ENCODE data around the gene NUMB.

The NUMB gene

DNA sequence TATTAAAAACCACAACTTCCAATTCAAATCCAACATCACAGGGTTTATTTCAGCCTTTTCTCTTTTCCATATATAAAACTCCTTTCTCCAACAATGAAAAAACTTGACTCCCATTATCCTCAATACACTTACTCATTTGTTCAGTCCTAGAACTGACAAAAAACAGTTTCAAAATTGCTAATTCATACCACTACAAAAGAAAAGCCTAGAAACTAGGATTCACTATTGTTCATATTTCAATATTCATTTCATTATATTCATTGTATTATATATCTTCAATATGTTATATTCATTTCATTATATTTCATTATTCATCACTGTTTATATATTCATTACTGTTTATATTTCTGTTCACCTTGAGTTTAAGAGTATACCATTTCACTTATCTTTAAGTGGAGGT, 85.8 kb downstream of the NUMB start:
- TF ChIP-seq, protein P1, sequence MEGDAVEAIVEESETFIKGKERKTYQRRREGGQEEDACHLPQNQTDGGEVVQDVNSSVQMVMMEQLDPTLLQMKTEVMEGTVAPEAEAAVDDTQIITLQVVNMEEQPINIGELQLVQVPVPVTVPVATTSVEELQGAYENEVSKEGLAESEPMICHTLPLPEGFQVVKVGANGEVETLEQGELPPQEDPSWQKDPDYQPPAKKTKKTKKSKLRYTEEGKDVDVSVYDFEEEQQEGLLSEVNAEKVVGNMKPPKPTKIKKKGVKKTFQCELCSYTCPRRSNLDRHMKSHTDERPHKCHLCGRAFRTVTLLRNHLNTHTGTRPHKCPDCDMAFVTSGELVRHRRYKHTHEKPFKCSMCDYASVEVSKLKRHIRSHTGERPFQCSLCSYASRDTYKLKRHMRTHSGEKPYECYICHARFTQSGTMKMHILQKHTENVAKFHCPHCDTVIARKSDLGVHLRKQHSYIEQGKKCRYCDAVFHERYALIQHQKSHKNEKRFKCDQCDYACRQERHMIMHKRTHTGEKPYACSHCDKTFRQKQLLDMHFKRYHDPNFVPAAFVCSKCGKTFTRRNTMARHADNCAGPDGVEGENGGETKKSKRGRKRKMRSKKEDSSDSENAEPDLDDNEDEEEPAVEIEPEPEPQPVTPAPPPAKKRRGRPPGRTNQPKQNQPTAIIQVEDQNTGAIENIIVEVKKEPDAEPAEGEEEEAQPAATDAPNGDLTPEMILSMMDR (IDR thresholded peaks at IDR 0.05; ENCODE audit: extremely low read depth, insufficient read depth, missing control alignments): no peak
- in situ Hi-C loops (cut with MboI; ENCODE audit: low pct_unique_long_range_greater_than_20kb, low sequenced_read_pairs, unreplicated experiment): no loop called here
- DNase-seq (ENCODE audit: low spot score): no peak

DNA sequence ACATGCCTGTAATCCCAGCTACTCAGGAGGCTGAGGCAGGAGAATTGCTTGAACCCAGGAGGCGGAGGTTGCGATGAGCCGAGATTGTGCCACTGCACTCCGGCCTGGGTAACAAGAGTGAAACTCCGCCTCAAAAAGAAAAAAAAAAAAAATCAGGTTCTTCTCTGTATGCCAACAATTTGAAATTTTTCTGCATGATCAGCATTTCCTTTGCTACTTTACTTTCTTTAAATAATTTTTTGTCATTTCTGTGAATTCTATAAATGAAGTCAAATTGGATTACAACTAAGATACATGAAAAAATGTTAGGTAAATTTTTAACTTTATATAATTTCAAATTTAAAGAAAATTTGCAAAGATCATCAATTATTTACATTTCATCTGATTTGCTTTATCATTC, 87.8 kb downstream of the NUMB start:
- in situ Hi-C loops (cut with MboI; ENCODE audit: low pct_unique_long_range_greater_than_20kb, low sequenced_read_pairs, unreplicated experiment): no loop called here
- no peak for DNase-seq (ENCODE audit: low spot score)
- TF ChIP-seq, protein P1 (IDR thresholded peaks at IDR 0.05; ENCODE audit: extremely low read depth, insufficient read depth, missing control alignments): no peak

DNA sequence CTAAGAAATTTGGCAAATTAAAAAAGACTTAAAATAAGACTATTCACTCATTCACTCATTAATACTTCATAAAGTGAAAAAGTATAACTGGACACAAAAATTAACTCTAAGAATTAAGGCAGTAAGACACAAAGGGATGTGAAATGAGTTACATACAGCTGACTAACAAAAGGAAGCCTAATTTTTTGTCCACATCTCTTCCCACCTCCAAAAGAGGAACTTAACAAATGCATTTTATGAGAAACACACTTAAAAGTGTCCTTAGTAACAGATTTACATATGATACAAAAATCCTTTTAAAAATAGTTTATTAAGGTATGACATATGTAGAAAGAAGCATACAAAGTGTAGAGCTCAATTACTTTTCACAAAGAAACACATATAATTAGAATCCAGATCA, 88.9 kb downstream of the NUMB start:
- no peak for DNase-seq (ENCODE audit: low spot score)
- TF ChIP-seq, protein P1 (IDR thresholded peaks at IDR 0.05; ENCODE audit: extremely low read depth, insufficient read depth, missing control alignments): no peak
- in situ Hi-C loops (cut with MboI; ENCODE audit: low pct_unique_long_range_greater_than_20kb, low sequenced_read_pairs, unreplicated experiment): no loop called here

DNA sequence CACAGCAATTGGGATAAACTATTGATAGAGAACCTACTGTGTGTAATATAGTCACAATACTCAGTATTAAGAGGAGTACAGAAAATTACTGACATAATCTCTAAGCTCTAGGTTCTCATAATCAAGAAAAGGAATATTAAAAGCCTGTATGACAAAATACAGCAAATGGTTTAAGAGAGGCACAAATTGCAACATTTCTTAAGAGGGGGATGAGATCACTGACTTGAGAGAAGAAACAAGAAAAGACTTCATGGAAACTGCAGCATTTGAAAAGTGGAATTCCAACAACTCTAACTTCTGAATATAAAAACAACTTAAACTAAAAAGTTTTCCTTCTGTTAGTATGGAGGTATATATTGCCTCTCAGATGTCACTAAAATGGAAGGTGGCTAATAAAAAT, 89.7 kb downstream of the NUMB start:
- in situ Hi-C loops (cut with MboI; ENCODE audit: low pct_unique_long_range_greater_than_20kb, low sequenced_read_pairs, unreplicated experiment): no loop called here
- no peak for DNase-seq (ENCODE audit: low spot score)
- TF ChIP-seq, protein P1 (IDR thresholded peaks at IDR 0.05; ENCODE audit: extremely low read depth, insufficient read depth, missing control alignments): no peak

DNA sequence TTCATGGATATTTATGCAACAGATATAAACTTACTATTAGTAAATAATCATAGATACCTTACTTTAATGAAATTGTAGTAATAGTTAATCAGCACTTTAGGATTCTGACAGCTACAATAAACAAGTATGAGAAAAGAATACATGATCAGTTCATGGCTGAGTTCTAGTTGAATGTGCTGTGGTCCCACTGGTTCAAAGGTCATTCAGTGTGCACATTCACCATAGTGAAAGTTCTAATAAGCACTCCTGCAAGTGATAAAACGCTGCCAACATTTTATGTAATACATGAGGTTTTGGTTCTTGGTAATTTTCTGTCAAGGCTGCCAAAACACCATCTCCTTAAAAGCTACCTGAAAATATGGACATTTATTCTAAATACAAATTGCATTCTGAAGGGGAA, 92.6 kb downstream of the NUMB start:
- TF ChIP-seq, protein P1 (IDR thresholded peaks at IDR 0.05; ENCODE audit: extremely low read depth, insufficient read depth, missing control alignments): no peak
- no peak for DNase-seq (ENCODE audit: low spot score)
- in situ Hi-C loops (cut with MboI; ENCODE audit: low pct_unique_long_range_greater_than_20kb, low sequenced_read_pairs, unreplicated experiment): no loop called here

DNA sequence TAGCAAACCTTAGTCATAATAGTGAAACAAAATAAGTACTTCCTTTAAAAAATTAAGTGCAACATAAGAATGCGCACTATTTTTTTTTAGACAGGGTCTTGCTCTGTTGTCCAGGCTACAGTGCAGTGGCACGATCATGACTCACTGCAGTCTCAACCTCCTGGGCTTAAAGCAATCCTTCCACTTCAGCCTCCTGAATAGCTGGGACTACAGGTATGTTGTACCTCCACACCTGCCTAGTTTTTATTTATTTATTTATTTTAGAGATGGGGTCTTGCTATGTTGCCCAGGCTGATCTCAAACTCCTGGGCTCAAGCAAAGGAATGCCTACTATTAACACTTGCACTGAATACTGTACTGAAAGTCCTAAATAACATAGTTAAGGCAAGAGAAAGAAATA, 93.8 kb downstream of the NUMB start:
- DNase-seq (ENCODE audit: low spot score): no peak
- in situ Hi-C loops (cut with MboI; ENCODE audit: low pct_unique_long_range_greater_than_20kb, low sequenced_read_pairs, unreplicated experiment): no loop called here
- TF ChIP-seq, protein P1 (IDR thresholded peaks at IDR 0.05; ENCODE audit: extremely low read depth, insufficient read depth, missing control alignments): no peak

DNA sequence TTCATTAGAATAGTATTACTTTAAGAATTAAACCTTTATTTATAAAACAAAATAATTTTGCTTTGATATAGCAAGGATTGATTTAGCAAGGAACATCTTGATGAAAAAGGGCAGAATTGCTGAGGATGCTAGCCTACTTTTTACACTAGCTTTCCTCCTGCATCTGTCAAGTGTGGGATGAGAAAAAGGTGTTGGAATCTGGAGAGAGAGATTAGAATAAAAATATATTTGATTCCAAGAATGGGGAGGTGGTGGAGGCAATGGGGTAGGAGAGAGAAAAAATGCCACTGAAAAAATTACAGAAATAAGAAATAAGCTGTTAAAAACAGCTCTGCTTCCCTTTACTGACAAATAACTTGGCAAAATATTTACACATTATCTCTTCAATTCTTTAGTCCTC, 98.9 kb downstream of the NUMB start:
- in situ Hi-C loops (cut with MboI; ENCODE audit: low pct_unique_long_range_greater_than_20kb, low sequenced_read_pairs, unreplicated experiment): no loop called here
- TF ChIP-seq, protein P1 (IDR thresholded peaks at IDR 0.05; ENCODE audit: extremely low read depth, insufficient read depth, missing control alignments): no peak
- no peak for DNase-seq (ENCODE audit: low spot score)

Measured in GM13977 (cell line).